Measurements from ENCODE around the gene RNF17. TPM values are rescaled to one million over a fixed set of nuclear protein-coding genes. Genes with fewer than 3 reads are reported as not detected.

The RNF17 gene
- total and polyA plus RNA-seq, 2 of the 8 experiments (the other 6 are each of a cell fraction or from before 2014, with no cell fraction given) = not detected

DNA sequence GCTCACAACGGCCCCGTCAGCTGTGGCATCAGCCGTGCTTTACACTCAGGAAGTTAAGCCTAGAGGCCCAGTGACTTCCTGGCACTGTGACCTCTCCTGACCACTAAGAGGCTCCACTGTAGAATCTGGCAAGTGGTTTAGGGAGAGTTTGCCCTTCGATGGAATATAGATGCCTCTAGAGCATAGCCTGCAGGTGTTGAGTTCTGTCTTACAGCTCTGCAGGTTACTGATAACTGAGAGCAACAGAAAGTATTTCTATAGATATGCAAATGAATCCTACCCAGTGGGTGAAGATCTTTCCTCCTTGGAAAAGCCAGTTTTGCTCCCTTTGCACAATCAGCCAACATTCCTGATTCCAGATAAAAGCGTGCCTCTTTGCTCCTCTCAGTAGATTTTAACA lies 48.0 kb upstream of the RNF17 start:
- Histone ChIP-seq H3K4me3 (ENCODE audit: extremely low read depth in 1 of 4, insufficient read depth in 2 of 4, low read depth in 3 of 4, low read length in 4 of 4) (peak overlapping the region in 2 of 4 experiments; percentile 17 to 47; a peak in 2 of 8 replicates), H3K23ac (ENCODE audit: insufficient read length) (no peak overlapping the region), H3K9me3 (ENCODE audit: insufficient read depth in 2 of 2, low read depth in 1 of 2, low read length in 1 of 2) (no peaks in the 10 kb centered on the region), H3K4me2 (ENCODE audit: insufficient read depth in 1 of 2, low read depth in 2 of 2, low read length in 2 of 2) (peak overlapping the region; percentile 52 to 73), H3K18ac (ENCODE audit: extremely low read depth, low read length) (no peak overlapping the region), H4K8ac (ENCODE audit: extremely low read depth, insufficient read depth, low read length) (no peak overlapping the region), H2BK15ac (ENCODE audit: low read length) (no peak overlapping the region), H3K27me3 (replicated peaks in 1 of 4; ENCODE audit: control insufficient read depth in 3 of 4, extremely low read depth in 1 of 4, insufficient read depth in 3 of 4, low read length in 3 of 4) (no peaks in the 10 kb centered on the region), H2AFZ (ENCODE audit: low read length) (0 out of 2 replicates have a peak overlapping the region, but pooled peaks have one; percentile 2), H2BK12ac (ENCODE audit: low read depth, low read length) (no peak overlapping the region), H3K23me2 (ENCODE audit: low read depth, low read length) (no peaks in the 10 kb centered on the region; the same call in 1 of the 2 replicates), H3K4ac (replicated peaks; ENCODE audit: insufficient read length, low read depth, low read length) (no peak overlapping the region), H2BK5ac (ENCODE audit: low read depth, low read length) (no peak overlapping the region), H4K91ac (replicated peaks; ENCODE audit: insufficient read length, low read length) (no peak overlapping the region), H2AK5ac (ENCODE audit: low read depth, low read length) (no peak overlapping the region), H3K36me3 (ENCODE audit: control insufficient read depth in 2 of 4, insufficient read depth in 4 of 4, low read length in 3 of 4) (no peaks in the 10 kb centered on the region), H4K5ac (ENCODE audit: insufficient read length, low read depth, low read length) (no peak overlapping the region), H3K9ac (replicated peaks in 1 of 4; ENCODE audit: extremely low read depth in 1 of 4, low read depth in 3 of 4, low read length in 3 of 4) (no peak overlapping the region), H3K79me2 (ENCODE audit: control insufficient read depth in 1 of 2, insufficient read depth in 2 of 2, low read length in 2 of 2) (no peaks in the 10 kb centered on the region), H3K4me1 (replicated peaks in 1 of 4; ENCODE audit: control insufficient read depth in 3 of 4, insufficient read depth in 4 of 4, low read length in 3 of 4) (peaks cover 0 to 7% (median 4%) of the 10 kb centered on the region in 4 experiments; a peak in 4 of 7 replicates), H3K27ac (ENCODE audit: low read depth, low read length) (no peak overlapping the region), H2BK20ac (ENCODE audit: low read length) (no peak overlapping the region), H3K56ac (replicated peaks; ENCODE audit: insufficient read length, low read depth, low read length) (no peak overlapping the region), H3K79me1 (ENCODE audit: low read depth, low read length) (no peaks in the 10 kb centered on the region), H4K20me1 (replicated peaks in 1 of 2; ENCODE audit: control insufficient read depth in 1 of 2, insufficient read depth in 2 of 2, low read length in 2 of 2) (no peaks in the 10 kb centered on the region), H3K14ac (ENCODE audit: insufficient read length) (no peak overlapping the region), H2BK120ac (replicated peaks; ENCODE audit: low read depth, low read length) (no peak overlapping the region)
- CTCF ChIA-PET (ENCODE audit: partially characterized antibody) = interaction anchor here (0.6 to 8.8 kb wide), 11 partner anchors 9 to 270 kb away, joined by 3 to 95 read pairs (median 4); no protein-coding TSS in a partner anchor
- 33% methylated on average over 5 of the region's 5 CpGs; no CpG with 5 or more reads in 1 of the 2 experiments for WGBS, 2 experiments (ENCODE audit: extremely low coverage in 1 of 2, insufficient coverage in 1 of 2, insufficient read length in 1 of 2, insufficient replicate concordance in 2 of 2, low coverage in 1 of 2, low lambda C conversion rate in 2 of 2, missing lambda C conversion rate in 1 of 2)
- DNase-seq (ENCODE audit: low read depth in 1 of 2, low spot score in 2 of 2) (no peak), FAIRE-seq (peak; percentile 74)
- POLR2A ChIA-PET (ENCODE audit: partially characterized antibody) = interaction anchor here (0.6 to 2.4 kb wide), 4 partner anchors 8 to 38 kb away, joined by 3 to 6 read pairs (median 3); no protein-coding TSS in a partner anchor
- TF ChIP-seq SP1 (IDR thresholded peaks at IDR 0.05; ENCODE audit: low read depth, low read length) (peak; percentile 56; the same call in 1 of the 2 replicates), TCF12 (IDR thresholded peaks at IDR 0.05; ENCODE audit: low read depth, low read length) (peak; percentile 92; the same call in 1 of the 2 replicates), RAD21 (IDR thresholded peaks at IDR 0.05 in 1 of 2, conservative IDR thresholded peaks at IDR 0.05 in 1 of 2; ENCODE audit: low read depth in 2 of 2, low read length in 2 of 2) (peak; percentile 5 to 23; a peak in 1 of 4 replicates), EP300 (IDR thresholded peaks at IDR 0.05; ENCODE audit: borderline replicate concordance in 1 of 2, low read depth in 2 of 2, low read length in 2 of 2) (no peak)
- TF ChIP-seq, protein P1, sequence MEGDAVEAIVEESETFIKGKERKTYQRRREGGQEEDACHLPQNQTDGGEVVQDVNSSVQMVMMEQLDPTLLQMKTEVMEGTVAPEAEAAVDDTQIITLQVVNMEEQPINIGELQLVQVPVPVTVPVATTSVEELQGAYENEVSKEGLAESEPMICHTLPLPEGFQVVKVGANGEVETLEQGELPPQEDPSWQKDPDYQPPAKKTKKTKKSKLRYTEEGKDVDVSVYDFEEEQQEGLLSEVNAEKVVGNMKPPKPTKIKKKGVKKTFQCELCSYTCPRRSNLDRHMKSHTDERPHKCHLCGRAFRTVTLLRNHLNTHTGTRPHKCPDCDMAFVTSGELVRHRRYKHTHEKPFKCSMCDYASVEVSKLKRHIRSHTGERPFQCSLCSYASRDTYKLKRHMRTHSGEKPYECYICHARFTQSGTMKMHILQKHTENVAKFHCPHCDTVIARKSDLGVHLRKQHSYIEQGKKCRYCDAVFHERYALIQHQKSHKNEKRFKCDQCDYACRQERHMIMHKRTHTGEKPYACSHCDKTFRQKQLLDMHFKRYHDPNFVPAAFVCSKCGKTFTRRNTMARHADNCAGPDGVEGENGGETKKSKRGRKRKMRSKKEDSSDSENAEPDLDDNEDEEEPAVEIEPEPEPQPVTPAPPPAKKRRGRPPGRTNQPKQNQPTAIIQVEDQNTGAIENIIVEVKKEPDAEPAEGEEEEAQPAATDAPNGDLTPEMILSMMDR (IDR thresholded peaks at IDR 0.05; ENCODE audit: control extremely low read depth in 1 of 3, insufficient read depth in 1 of 3, low read depth in 1 of 3, low read length in 3 of 3) = peak in 2 of 3 experiments; percentile 19 to 44; a peak in 2 of 4 replicates
